Measurements from ENCODE around the gene NCDN.

The NCDN gene

DNA sequence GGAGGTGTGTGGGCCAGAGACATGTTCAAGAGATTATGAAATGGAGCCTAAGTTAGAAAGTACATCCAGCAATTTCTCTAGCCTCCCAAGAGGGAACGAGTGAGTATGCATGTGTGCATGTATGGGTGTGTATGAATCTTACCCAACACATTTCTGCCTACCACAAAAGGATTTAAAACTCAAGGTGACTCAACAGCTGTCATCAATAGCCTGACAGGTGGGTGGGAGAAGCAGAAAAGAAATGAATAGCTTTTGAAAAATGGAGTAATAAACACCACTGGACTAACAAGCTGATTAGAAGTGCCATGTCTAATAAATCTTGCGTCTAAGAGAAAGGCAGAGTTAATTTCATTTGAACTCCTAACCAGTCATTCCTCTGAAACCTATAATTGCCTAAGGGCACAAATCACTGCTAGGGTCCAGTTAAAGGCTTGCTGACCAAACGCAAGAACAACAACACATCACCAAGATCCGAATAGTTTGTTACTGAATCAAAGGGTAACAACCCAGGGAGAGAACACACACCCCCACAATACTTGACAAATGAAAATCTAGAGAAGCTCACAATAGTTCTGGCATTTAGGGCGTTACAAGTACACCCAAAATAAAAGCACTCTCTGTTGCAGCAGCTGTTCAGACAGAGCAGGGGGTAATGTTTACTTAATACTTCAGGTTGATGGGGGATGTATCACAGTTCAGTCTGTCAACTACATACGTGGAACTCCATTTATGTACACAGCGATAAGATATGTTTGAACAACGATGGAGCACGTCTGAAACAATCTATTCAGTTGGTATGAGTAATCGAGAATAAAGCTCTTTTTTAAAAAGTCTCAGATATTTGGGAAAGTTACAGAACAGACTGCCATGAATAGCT is 1.8 kb upstream of the NCDN start:
- DNase-seq, result no peak

DNA sequence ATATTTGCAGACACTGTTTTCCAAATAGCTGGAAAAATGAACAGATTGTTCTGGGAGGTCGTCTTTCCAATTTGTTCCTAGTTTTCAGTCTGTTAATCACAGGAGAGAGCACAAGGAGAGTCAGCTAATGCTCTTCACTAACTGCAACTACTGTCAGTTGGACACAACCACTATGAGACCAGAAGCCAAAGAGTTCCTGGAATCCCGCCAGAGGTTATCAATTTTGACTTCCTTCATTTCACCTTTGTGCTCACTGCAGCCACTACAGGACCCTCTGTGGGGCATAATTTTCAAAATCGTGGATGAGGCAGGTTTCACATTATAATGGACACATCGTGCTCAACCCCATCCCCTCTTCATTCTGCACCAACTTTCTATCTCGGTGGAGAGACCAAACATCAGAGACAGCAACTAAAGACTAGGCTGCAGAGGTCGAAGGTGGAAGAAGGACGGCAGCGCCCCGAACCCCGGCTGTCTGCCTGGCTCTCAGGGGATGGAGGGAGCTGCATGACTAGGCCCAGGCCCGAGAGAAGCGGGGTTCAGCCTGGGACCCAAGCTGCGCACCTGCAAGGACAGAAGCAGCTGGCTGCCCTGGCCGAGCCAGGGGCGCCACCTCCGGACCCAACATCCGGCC is 998 bp upstream of the NCDN start:
- DNase-seq, result no peak

DNA sequence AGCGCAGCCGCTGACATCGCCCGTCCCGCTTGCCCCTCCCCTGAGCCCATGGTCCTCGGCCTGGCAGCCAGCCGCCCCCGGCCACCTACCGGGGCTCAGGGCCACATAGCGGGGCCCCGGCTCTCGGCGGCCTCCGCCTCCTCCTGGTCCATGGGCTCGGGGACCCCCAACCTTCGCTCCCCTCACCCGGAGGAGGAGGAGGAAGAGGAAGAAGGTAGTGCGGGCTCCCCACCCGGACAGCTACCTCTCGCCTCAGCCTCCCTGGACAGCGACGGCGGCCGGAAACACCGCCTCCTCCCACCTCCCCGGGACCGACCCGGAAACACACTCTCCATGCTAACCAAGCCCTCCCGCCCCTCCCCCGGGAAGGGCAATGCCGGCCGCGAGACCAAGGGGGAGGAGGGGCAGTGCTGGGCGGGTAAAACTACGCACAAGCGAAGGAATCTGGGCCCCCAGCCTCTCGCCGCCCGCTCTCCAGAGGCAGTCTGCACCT is 435 bp upstream of the NCDN start, which contains the start of gene KIAA0319L:
TSS of gene KIAA0319L (minus strand) at position 286 of the 493 bp plus-strand sequence. CDS start 2,912 bp downstream, outside the sequence.
- DNase-seq, result no peak

DNA sequence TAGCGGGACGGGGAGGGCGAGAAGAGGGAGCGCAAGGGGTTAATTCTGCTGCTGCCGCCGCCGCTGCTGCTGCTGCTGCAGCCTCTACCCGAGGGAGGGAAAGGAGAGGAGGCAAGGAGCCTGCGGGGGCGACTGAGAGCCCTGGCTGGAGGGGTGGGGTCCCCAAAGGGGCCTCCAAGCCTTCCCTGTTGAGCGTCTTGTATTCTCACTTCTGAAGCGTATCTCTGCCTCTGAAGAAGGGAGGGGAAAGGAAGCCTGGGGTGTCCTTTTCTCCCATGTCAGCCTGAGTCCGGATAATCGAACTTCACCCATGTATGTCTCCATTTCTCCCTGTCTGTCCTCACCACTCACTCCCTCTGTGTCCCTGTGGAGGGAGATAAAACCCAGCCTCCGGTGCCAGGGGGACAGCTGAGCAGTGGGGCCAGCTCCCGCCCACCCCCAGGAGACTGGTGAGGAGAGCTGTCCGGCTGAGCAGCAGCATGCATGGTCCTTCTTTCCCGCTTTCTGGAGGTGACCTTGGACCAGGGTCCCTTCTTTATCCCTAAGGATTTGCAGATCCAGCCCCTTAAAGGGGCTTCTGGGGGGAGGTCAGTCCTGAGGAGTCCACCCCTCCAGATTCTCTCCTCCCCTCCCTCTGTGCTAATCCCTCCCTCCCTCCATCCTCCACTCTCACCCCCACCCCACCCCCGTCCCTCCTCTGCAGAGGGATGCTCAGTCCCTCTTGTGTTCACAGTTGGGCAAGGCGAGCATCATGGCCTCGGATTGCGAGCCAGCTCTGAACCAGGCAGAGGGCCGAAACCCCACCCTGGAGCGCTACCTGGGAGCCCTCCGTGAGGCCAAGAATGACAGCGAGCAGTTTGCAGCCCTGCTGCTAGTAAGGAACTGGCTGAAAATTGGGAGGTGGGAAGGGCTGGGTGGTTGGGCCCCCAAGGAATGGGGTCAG is 1.0 kb downstream of the NCDN start:
- no peak for DNase-seq

DNA sequence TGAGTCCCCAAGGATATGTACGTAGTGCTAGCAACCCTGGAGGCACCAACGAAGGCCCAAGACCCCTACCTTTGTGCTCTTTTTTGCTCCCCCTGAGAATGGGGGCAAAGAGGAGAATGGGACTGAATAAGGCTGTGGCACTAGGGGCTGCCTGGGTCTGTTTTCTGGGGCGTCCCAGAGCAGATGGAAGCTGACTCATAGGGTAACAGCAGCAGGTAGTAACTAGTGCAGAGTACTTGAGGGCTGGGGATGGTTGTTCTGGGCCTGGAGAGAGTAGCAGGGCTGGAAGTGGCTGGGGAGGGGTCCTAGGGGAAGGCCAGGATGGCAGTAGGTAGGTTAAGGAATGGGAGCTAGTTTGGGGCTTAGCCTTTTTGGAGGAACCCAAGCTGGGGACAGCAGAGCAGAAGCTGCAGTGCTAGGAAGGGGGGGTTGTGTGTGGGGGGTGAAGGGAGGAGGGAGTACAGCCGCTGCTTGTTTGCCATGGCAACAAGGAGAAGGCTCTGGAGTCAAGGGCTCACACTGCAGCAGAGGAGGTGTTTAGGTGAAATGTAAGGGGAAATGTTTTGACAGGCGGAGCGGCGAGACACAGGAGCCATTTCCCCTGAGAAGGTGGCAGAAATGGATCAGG is 1.8 kb downstream of the NCDN start:
- DNase-seq, result no peak

DNA sequence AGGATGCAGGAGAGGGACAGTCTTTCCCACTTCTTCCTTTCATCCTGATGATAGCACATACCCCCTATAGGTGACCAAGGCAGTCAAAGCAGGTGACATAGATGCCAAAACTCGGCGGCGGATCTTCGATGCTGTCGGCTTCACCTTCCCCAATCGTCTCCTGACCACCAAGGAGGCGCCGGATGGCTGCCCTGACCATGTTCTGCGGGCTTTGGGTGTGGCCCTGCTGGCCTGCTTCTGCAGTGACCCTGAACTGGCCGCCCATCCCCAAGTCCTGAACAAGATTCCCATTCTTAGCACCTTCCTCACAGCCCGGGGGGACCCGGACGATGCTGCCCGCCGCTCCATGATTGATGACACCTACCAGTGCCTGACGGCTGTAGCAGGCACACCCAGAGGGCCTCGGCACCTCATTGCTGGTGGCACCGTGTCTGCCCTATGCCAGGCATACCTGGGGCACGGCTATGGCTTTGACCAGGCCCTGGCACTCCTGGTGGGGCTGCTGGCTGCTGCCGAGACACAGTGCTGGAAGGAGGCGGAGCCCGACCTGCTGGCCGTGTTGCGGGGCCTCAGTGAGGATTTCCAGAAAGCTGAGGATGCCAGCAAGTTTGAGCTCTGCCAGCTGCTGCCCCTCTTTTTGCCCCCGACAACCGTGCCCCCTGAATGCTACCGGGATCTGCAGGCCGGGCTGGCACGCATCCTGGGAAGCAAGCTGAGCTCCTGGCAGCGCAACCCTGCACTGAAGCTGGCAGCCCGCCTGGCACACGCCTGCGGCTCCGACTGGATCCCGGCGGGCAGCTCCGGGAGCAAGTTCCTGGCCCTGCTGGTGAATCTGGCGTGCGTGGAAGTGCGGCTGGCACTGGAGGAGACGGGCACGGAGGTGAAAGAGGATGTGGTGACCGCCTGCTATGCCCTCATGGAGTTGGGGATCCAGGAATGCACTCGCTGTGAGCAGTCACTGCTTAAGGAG is 2.9 kb downstream of the NCDN start:
- no peak for DNase-seq

DNA sequence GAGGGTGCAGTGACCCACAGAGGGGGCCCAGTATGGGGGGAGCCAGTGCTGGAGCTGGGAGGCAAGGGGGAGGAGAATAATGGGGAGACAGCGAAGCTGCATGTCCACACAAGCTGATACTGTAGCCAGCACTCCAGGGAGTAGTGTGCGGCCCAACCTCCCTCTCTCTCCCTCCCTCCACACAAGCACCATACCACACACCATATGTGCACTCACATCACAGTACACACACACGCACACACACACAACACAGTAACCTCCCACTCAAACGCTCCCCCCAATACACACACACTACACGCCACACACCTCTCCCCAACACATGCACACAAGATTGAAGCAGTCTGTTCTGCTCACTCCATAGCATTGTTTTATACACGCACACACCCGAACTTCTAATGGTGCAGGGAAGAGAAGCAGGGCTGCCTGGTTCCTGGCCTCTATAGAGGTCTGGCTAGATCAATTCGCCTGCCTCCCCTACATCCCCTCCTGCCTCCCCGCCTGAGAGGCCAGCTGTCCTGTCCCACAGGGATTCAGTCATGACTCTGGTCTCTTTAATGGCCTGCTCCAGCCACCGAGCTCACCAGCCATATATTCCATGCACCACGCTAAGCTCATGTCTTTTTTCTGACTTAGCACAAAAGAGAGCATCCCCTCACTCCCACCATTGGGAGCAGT is 3.8 kb downstream of the NCDN start:
- no peak for DNase-seq

DNA sequence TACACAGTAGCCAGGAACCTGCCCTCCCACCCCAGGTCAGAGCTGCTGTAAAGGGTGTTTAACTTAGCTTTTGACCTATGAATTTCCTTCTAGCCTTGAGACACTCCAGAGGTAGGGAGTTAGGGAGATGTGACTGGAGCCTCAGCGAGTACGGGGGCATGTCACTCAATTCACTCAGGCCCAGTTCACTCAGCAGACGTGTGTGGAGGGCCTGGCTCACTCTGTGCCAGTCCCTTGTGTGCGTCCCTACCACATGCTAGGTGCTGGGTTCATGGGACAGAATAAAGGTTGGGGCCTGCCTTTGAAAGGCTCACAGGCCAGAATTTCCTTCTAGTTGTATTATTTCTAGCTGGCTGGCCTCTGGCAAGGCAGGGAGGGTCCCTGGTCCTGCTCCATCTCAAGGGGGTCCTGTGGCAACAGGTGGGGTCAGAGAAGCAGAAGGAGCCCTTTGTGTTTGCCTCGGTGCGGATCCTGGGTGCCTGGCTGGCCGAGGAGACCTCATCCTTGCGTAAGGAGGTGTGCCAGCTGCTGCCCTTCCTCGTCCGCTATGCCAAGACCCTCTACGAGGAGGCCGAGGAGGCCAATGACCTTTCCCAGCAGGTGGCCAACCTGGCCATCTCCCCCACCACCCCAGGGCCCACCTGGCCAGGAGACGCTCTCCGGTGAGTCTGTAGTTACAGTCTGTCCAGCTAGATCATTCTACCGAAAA is 4.5 kb downstream of the NCDN start:
- DNase-seq, result no peak

DNA sequence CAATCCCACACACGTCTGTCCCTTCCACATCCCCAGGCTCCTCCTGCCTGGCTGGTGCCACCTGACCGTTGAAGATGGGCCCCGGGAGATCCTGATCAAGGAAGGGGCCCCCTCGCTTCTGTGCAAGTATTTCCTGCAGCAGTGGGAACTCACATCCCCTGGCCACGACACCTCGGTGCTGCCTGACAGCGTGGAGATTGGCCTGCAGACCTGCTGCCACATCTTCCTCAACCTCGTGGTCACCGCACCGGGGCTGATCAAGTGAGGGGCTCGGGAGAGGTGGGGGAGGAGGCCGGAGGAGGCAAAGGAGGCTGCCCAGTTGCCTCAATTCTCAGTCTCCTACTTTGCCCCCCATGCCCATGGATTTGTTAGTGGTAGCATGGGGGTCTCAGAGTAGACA is 5.6 kb downstream of the NCDN start:
- DNase-seq, result no peak

DNA sequence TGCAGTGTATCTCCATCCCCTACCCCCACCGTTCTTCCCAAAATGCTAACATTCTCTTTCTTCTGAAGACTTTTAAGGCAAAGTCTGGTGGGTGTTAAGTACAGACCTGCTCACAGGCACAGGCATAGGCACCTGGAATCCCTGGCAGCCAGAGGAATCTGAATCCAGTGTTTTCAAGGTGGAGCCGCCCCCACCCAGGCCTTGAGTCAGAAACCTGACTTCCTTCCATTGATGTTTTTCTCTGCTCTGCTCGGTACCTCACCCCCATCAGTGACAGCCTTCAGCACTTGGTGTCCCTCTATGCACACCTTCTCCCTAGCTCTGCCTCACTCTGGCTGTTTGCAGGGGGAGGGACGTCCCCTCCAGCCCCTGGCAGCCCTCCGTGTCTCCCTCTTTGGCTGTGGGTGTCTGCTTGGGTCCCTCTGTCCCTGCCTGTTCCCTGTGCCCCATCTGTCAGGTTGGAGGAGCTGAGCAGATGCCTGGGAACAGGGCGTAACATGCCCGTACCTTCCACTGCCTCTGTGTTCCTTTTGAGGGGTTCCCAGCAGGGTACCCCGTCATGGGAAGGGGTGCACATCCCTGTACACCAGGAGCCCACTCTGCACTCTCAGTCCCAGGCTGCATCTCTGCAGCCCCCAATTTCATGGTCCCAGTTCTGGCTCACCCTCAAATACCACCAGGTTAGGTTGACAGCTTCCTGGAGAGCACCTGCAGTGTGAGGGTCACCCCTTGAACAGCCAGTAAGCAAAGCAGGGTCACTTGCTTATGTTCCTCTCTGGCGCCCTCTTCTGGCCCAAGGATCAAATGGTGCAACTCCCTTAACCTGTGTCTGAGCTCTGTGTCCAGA is 6.7 kb downstream of the NCDN start:
- DNase-seq, result peak; percentile 82

DNA sequence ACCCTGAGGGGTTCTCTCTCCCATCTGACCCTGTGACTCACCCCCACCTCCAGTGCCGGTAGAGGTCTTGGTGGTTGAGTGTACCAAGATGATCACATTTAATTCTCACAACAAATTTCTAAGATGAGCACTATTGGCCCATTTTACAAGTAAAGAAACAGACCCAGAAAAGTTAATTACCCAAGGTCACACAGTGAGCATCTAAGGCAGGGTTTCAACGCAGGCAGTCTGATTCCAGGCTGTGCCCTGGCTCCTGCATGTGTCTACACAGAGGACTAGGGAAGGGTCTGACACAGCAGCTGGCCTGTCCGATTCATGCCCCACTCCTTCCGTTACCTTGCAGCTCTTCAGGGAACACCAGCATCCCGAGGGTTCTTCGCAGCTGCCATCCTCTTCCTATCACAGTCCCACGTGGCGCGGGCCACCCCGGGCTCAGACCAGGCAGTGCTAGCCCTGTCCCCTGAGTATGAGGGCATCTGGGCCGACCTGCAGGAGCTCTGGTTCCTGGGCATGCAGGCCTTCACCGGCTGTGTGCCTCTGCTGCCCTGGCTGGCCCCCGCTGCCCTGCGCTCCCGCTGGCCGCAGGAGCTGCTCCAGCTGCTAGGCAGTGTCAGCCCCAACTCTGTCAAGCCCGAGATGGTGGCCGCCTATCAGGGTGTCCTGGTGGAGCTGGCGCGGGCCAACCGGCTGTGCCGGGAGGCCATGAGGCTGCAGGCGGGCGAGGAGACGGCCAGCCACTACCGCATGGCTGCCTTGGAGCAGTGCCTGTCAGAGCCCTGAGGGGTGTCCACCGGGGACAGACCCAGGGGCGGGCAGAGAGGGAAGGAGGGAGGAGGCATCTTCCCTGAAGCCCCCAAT is 7.5 kb downstream of the NCDN start:
- DNase-seq, result no peak

DNA sequence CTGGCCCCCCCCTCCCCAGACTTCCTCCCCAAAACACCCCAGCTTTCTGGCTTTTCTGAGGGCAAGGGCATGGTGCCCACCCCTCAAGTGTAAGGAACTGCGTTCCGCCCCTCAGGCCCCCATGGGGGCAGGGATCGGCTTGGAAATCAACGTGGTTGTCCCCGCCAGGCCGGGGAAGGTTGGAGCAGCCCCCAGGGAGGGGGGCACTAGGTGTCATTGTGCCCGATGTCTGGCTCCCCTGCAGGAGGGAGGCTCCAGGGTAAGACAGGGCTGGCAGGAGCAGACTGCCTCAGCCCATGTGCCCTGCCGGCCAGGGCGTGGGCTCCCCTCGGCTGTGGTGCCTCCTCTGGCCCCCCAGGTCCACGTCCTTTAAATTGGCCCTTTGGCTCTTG is 8.1 kb downstream of the NCDN start:
- DNase-seq, result no peak

DNA sequence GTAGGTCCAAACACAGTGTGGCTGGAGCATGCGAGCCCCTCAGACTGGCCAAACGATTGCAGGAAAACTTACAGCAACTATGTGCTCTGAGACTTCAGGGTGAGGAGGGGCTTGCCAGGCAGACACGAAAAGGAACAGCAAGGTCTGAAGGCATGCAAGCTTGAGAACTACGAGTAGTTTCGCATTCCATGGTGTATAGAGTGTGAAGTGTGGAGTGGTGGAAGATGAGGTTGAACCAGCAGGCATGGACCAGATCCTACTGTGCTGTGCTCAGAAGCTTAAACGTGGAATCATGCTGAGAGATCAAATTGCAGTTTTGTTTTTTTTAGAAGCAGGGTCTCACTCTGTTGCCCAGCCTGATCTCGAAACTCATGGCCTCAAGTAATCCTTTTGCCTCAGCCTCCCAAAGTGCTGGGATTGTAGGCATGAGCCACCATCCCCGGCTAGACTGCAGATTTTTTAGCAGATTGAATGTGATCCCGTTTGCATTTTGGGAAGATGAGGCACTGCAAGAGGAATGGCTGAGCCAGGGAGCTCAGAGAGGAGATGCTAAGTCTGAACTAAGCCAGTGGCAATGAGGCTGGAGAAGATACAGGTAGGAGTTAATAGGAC is 10.5 kb downstream of the NCDN start:
- DNase-seq, result no peak

DNA sequence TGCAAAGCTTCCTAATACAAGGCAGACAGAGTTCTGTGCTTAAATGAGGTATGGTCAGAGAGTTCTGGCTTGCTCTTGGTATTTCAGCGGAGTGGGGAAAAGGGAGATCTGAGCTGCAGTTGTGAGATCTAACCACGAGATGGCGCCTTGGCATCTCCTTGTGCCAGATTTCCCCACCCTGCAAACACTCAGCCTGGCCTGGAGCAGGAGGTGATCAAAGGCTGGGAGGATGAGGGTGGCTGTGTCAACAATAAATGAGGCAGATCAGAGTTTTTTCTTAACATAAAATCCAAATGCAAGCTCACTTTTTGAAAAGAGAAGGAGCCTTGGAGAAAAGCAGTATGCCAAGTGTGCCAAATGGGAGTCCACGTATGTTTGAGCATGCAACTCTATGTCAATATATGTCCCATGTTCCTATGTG is 11.4 kb downstream of the NCDN start:
- DNase-seq, result peak; percentile 71

DNA sequence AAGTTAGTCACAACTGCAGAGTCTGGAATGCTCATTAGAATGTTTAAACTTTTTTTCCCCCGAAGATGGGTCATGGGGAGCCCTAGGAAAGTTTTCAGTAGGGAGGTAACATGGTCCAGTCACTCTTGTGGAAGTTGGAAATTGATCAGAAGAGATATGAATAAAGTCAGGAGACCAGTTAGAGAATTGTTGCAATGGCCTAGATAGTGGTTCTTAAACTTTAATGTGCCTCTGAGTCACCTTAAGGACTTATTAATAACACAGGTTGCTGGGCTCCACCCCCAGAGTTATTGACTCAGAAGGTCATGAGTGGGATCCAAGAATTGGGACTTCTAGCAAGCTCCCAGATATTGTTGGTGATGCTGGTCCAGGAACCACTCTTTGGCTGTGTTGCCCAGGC is 12.3 kb downstream of the NCDN start:
- DNase-seq, result no peak

DNA sequence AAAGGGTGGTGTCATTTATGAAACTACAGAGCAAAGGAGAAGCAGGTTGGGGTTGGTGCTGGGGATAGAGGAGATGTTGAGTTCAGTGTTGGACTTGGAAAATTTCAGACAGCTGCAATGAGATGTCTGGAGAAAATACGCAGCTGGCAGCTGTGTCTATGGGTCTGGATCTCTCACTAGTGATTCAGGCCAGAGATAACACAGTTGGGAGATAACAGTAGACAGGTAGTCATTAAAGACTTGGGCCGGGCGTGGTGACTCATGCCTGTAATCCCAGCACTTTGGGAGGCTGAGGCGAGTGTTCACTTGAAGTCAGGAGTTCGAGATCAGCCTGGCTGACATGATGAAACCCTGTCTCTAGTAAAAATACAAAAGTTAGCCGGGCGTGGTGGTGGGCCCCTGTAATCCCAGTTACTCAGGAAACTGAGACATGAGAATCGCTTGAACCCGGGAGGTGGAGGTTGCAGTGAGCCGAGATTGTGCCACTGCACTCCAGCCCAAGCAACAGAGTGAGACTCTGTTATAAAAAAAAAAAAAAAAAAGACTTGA is 13.1 kb downstream of the NCDN start:
- no peak for DNase-seq

DNA sequence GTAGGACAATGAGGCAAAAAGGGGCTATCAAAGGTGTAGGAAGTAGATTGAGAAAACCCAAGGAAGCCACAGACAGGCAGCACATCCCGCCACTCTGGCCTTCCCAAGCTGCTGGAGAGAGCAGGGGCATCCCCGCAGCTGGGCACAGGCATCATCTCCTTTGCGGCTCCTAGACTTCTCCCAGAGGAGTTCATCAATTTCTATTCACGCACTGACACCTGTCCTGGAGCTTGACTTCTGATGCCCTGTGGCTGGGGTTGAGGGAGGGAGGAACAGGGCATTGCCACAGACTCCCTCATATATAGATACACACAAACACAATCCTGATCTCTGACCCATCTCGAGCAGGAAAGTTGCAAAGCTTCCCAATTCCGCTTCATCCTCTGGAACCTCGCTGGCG is 13.7 kb downstream of the NCDN start:
- no peak for DNase-seq

Measured in activated CD4-positive, alpha-beta T cell treated with anti-CD3 and anti-CD28 coated beads, Interleukin-2, amount 50 U/mL, for 16 hours (primary cell).